SKM-1 treated with dmso at 0.1 percent for 144 hours (cell line): ENCODE results near the gene FBRSL1.

ENCODE experiments used
- DNase-seq: peaks from one replicate; lab custom pipeline; 2025; ENCODE audit not compliant: unreplicated experiment; lab: John Stamatoyannopoulos, UW

FBRSL1 gene

GRCh38 chr12:132537836-132538662, 48.1 kb downstream of the FBRSL1 start:
- no peak for DNase-seq

- DNase-seq, result no peak
These were observed 48.7 kb downstream of the FBRSL1 start for GRCh38 chr12:132538663-132538990.

- no peak for DNase-seq
These were observed 49.2 kb downstream of the FBRSL1 start for GRCh38 chr12:132539016-132539773.

GRCh38 chr12:132540436-132540835, 50.5 kb downstream of the FBRSL1 start:
- DNase-seq, result no peak

- no peak for DNase-seq
These were observed 51.2 kb downstream of the FBRSL1 start for GRCh38 chr12:132541200-132541599.

GRCh38 chr12:132541996-132542395, 52.0 kb downstream of the FBRSL1 start:
- no peak for DNase-seq

- no peak for DNase-seq
These were observed 52.7 kb downstream of the FBRSL1 start for GRCh38 chr12:132542661-132543060.

- DNase-seq, result no peak
These were observed 53.5 kb downstream of the FBRSL1 start for GRCh38 chr12:132543298-132544079.

- no peak for DNase-seq
These were observed 54.1 kb downstream of the FBRSL1 start for GRCh38 chr12:132544080-132544397.

GRCh38 chr12:132544498-132544897, 54.5 kb downstream of the FBRSL1 start:
- DNase-seq, result no peak

GRCh38 chr12:132545164-132545953, 55.4 kb downstream of the FBRSL1 start:
- no peak for DNase-seq

GRCh38 chr12:132545955-132546354, 56.0 kb downstream of the FBRSL1 start:
- DNase-seq, result no peak

- DNase-seq, result no peak
These were observed 56.7 kb downstream of the FBRSL1 start for GRCh38 chr12:132546647-132547046.

GRCh38 chr12:132547205-132547740, 57.3 kb downstream of the FBRSL1 start:
- DNase-seq, result no peak

- DNase-seq, result no peak
These were observed 58.6 kb downstream of the FBRSL1 start for GRCh38 chr12:132548430-132549058.

- no peak for DNase-seq
These were observed 59.1 kb downstream of the FBRSL1 start for GRCh38 chr12:132549059-132549458.

- no peak for DNase-seq
These were observed 60.3 kb downstream of the FBRSL1 start for GRCh38 chr12:132550014-132550802.

GRCh38 chr12:132550830-132551640, 61.1 kb downstream of the FBRSL1 start:
- no peak for DNase-seq

- DNase-seq, result no peak
These were observed 61.7 kb downstream of the FBRSL1 start for GRCh38 chr12:132551641-132552031.
